ENCODE results near the gene POLR3GL. TPM values are rescaled to one million over a fixed set of nuclear protein-coding genes. Genes with fewer than 3 reads are reported as not detected.

Gene POLR3GL
- total RNA-seq, 1 experiment from 2014 or later, result 2.9 TPM

GRCh38 chr1:145960468-145961108 is 3.9 kb upstream of the POLR3GL start:
- intact Hi-C loops (cut with micrococcal nuclease; ENCODE audit: unreplicated experiment), result loop anchor here (2.0 to 5.0 kb wide), 3 partner anchors 52 to 77 kb away; no protein-coding TSS in a partner anchor
- Mint-ChIP-seq H3K9me3 (ENCODE audit: unreplicated experiment) (no peaks in the 10 kb centered on the region), H3K27me3 (ENCODE audit: insufficient read depth, unreplicated experiment) (peaks cover 15% of the 10 kb centered on the region), H3K36me3 (ENCODE audit: insufficient read depth, unreplicated experiment) (no peaks in the 10 kb centered on the region), H3K27ac (ENCODE audit: unreplicated experiment) (no peak overlapping the region), H3K4me3 (ENCODE audit: unreplicated experiment) (peak overlapping the region; percentile 68), H3K4me1 (ENCODE audit: low read depth, unreplicated experiment) (peaks cover 29% of the 10 kb centered on the region)
- peak in 1 of 2 experiments; percentile 2 for TF ChIP-seq CTCF (IDR thresholded peaks at IDR 0.05; ENCODE audit: insufficient read depth in 1 of 2, low read depth in 1 of 2, low read length in 1 of 2, severe bottlenecking in 1 of 2, unreplicated experiment in 1 of 2)
- Histone ChIP-seq H3K36me3 (ENCODE audit: control insufficient read depth, insufficient read depth, low read length) (no peaks in the 10 kb centered on the region), H3K4me1 (peaks cover 26% of the 10 kb centered on the region), H3K27me3 (replicated peaks; ENCODE audit: control insufficient read depth, insufficient read depth, low read length) (no peaks in the 10 kb centered on the region; the same call in 1 of the 2 replicates), H3K4me3 (ENCODE audit: low read depth, low read length) (peak overlapping the region; percentile 40), H3K9me3 (no peaks in the 10 kb centered on the region)
- DNase-seq, result peak; percentile 45 to 46
- CTCF ChIA-PET, result interaction anchor here (0.8 kb wide), 1 partner anchor 41 kb away, joined by 3 read pairs; no protein-coding TSS in a partner anchor
- POLR2A ChIA-PET, result no interaction called here
- no TSS peak for BruUV-seq (replicated peaks)

DNA sequence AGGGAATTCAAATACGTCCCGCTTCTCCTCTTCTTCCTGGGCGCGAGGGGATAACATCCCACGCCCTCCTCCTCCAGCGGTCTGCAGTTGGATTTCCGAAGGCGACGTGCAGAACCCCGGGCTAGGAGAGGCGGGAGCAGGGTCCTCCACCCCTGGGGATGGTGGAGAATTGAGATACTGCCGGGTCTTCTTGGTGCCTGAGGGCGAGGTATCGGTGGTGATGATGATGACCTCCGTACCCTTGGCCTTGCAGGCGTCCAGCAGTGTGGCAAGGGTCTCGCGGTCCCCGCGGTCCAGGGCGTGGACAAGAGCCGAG is 3.4 kb upstream of the POLR3GL start:
- BruUV-seq (replicated peaks), result no TSS peak
- ChIA-PET CTCF (no interaction called here), POLR2A (no interaction called here)
- H3K27me3 Mint-ChIP-seq (ENCODE audit: insufficient read depth, unreplicated experiment), result peaks cover 15% of the 10 kb centered on the region
- peaks cover 29% of the 10 kb centered on the region for H3K4me1 Mint-ChIP-seq (ENCODE audit: low read depth, unreplicated experiment)
- peak overlapping the region; percentile 68 for H3K4me3 Mint-ChIP-seq (ENCODE audit: unreplicated experiment)
- DNase-seq, result no peak
- intact Hi-C loops (cut with micrococcal nuclease; ENCODE audit: unreplicated experiment), result loop anchor here (2.0 to 5.0 kb wide), 3 partner anchors 51 to 76 kb away; no protein-coding TSS in a partner anchor
- H3K9me3 Mint-ChIP-seq (ENCODE audit: unreplicated experiment), result no peaks in the 10 kb centered on the region
- TF ChIP-seq CTCF (IDR thresholded peaks at IDR 0.05; ENCODE audit: insufficient read depth in 1 of 2, low read depth in 1 of 2, low read length in 1 of 2, severe bottlenecking in 1 of 2, unreplicated experiment in 1 of 2), result no peak
- Histone ChIP-seq H3K9me3 (no peaks in the 10 kb centered on the region), H3K27me3 (replicated peaks; ENCODE audit: control insufficient read depth, insufficient read depth, low read length) (no peaks in the 10 kb centered on the region; the same call in 1 of the 2 replicates), H3K4me3 (ENCODE audit: low read depth, low read length) (peak overlapping the region; percentile 40), H3K36me3 (ENCODE audit: control insufficient read depth, insufficient read depth, low read length) (no peaks in the 10 kb centered on the region), H3K4me1 (peaks cover 26% of the 10 kb centered on the region)
- H3K27ac Mint-ChIP-seq (ENCODE audit: unreplicated experiment), result no peak overlapping the region
- no peaks in the 10 kb centered on the region for H3K36me3 Mint-ChIP-seq (ENCODE audit: insufficient read depth, unreplicated experiment)

GRCh38 chr1:145961425-145962156 is 2.9 kb upstream of the POLR3GL start:
- no peaks in the 10 kb centered on the region; the same call in 1 of the 2 replicates for H3K27me3 ChIP-seq (replicated peaks; ENCODE audit: control insufficient read depth, insufficient read depth, low read length)
- no TSS peak for BruUV-seq (replicated peaks)
- ChIA-PET CTCF (no interaction called here), POLR2A (no interaction called here)
- no peaks in the 10 kb centered on the region for H3K9me3 ChIP-seq
- Mint-ChIP-seq H3K9me3 (ENCODE audit: unreplicated experiment) (no peaks in the 10 kb centered on the region), H3K4me1 (ENCODE audit: low read depth, unreplicated experiment) (peaks cover 29% of the 10 kb centered on the region), H3K36me3 (ENCODE audit: insufficient read depth, unreplicated experiment) (no peaks in the 10 kb centered on the region), H3K27ac (ENCODE audit: unreplicated experiment) (no peak overlapping the region), H3K4me3 (ENCODE audit: unreplicated experiment) (peak overlapping the region; percentile 68), H3K27me3 (ENCODE audit: insufficient read depth, unreplicated experiment) (peaks cover 15% of the 10 kb centered on the region)
- intact Hi-C loops (cut with micrococcal nuclease; ENCODE audit: unreplicated experiment), result loop anchor here (2.0 to 5.0 kb wide), 4 partner anchors 35 to 76 kb away; partner anchors contain the start of gene RBM8A
- no peaks in the 10 kb centered on the region for H3K36me3 ChIP-seq (ENCODE audit: control insufficient read depth, insufficient read depth, low read length)
- DNase-seq, result no peak
- peak overlapping the region; percentile 40 for H3K4me3 ChIP-seq (ENCODE audit: low read depth, low read length)
- H3K4me1 ChIP-seq, result peaks cover 26% of the 10 kb centered on the region
- TF ChIP-seq CTCF (IDR thresholded peaks at IDR 0.05; ENCODE audit: insufficient read depth in 1 of 2, low read depth in 1 of 2, low read length in 1 of 2, severe bottlenecking in 1 of 2, unreplicated experiment in 1 of 2), result no peak
